ENCODE data around the gene TTN. TPM values are rescaled to one million over a fixed set of nuclear protein-coding genes. Genes with fewer than 3 reads are reported as not detected.

TTN gene
- total RNA-seq, 6 donors from 2014 or later = 13.8 to 895 (median 119) TPM

- no peak for DNase-seq
- no peak for ATAC-seq (ENCODE audit: low FRiP score in 2 of 2)
- no peaks in the 10 kb centered on the region for H3K27me3 ChIP-seq
- TF ChIP-seq POLR2AphosphoS5 (IDR thresholded peaks at IDR 0.05) (no peak), POLR2A (IDR thresholded peaks at IDR 0.05) (no peak), CTCF (IDR thresholded peaks at IDR 0.05) (no peak), EP300 (IDR thresholded peaks at IDR 0.05) (no peak)
- no peak overlapping the region for H3K27ac ChIP-seq
- H3K4me1 ChIP-seq = peaks cover 12 to 23% (median 18%) of the 10 kb centered on the region in 4 donors
- no peaks in the 10 kb centered on the region for H3K36me3 ChIP-seq
- no peak overlapping the region for H3K4me3 ChIP-seq
- no peaks in the 10 kb centered on the region for H3K9me3 ChIP-seq
These were observed 330.7 kb downstream of the TTN start for GRCh38 chr2:178476477-178476876.

Other genes starting within 250 kb of the TTN start
- gene CCDC141, start 242.7 kb upstream of the TTN start, total RNA-seq = 100 to 1,000 TPM in 1 of 6 donors, 10 to 100 TPM in 5; 18.5 to 126 (median 58.5) TPM

Measured in upper lobe of left lung (tissue), 6 donors.